ENCODE measurements around the gene TCEAL3. TPM values are rescaled to one million over a fixed set of nuclear protein-coding genes. Genes with fewer than 3 reads are reported as not detected.
"Not testable (repeated sequence)": the region's sequence is repeated elsewhere in the genome, so short reads cannot be mapped to it uniquely, and the experiment has no call there.

TCEAL3 gene
- total RNA-seq, 1 donor from 2014 or later: 12.3 TPM

GRCh38 chrX:103585411-103586313 lies 22.1 kb upstream of the TCEAL3 start, which contains the start of gene TCEAL4:
TCEAL4 (plus strand) TSS chrX:103585515; CDS start chrX:103586676, 1,161 bp downstream.
- peak; percentile 60 for DNase-seq (ENCODE audit: low spot score)
- Histone ChIP-seq H3K27me3 (peaks cover 9% of the 10 kb centered on the region), H2AFZ (replicated peaks) (peak within 1 kb of the TSS; percentile 72), H3K4me1 (no peaks in the 10 kb centered on the region), H3K9ac (peak within 1 kb of the TSS; percentile 64), H3K4me3 (peak within 1 kb of the TSS; percentile 76), H3K4me2 (peak within 1 kb of the TSS; percentile 77), H3F3A (ENCODE audit: low read depth) (peaks cover 7% of the 10 kb centered on the region), H3K9me3 (ENCODE audit: low read depth) (no peaks in the 10 kb centered on the region), H4K20me1 (ENCODE audit: low read depth) (no peaks in the 10 kb centered on the region), H3K36me3 (no peaks in the 10 kb centered on the region), H3K27ac (no peak within 1 kb of the TSS), H3K79me2 (ENCODE audit: low read depth) (no peaks in the 10 kb centered on the region)
- no peaks in the 10 kb centered on the region for H3K36me3 Mint-ChIP-seq
- TF ChIP-seq EZH2phosphoT487 (IDR thresholded peaks at IDR 0.05) (no peak), EZH2 (IDR thresholded peaks at IDR 0.05) (no peak)
- peaks cover 7% of the 10 kb centered on the region for H3K9me3 Mint-ChIP-seq
- H3K27me3 Mint-ChIP-seq (ENCODE audit: insufficient read depth, low read depth): no peaks in the 10 kb centered on the region
- H3K4me3 Mint-ChIP-seq: peak within 1 kb of the TSS; percentile 93
- peaks cover 2% of the 10 kb centered on the region for H3K4me1 Mint-ChIP-seq
- H3K27ac Mint-ChIP-seq: no peak within 1 kb of the TSS

- H3F3A ChIP-seq (ENCODE audit: low read depth): peaks cover 7% of the 10 kb centered on the region
- H3K4me2 ChIP-seq: peak overlapping the region; percentile 77
- H3K4me1 Mint-ChIP-seq: peaks cover 2% of the 10 kb centered on the region
- no peaks in the 10 kb centered on the region for H3K79me2 ChIP-seq (ENCODE audit: low read depth)
- H3K27me3 ChIP-seq: peaks cover 3% of the 10 kb centered on the region
- H4K20me1 ChIP-seq (ENCODE audit: low read depth): no peaks in the 10 kb centered on the region
- peak overlapping the region; percentile 20 for H3K27ac Mint-ChIP-seq
- TF ChIP-seq EZH2phosphoT487 (IDR thresholded peaks at IDR 0.05) (no peak), CTCF (IDR thresholded peaks at IDR 0.05) (no peak), EZH2 (IDR thresholded peaks at IDR 0.05) (no peak)
- no peak for DNase-seq (ENCODE audit: low spot score)
- H3K9me3 Mint-ChIP-seq: peaks cover 7% of the 10 kb centered on the region
- H2AFZ ChIP-seq (replicated peaks): no peak overlapping the region
- H3K4me3 ChIP-seq: peak overlapping the region; percentile 76
- H3K27me3 Mint-ChIP-seq (ENCODE audit: insufficient read depth, low read depth): no peaks in the 10 kb centered on the region
- H3K9me3 ChIP-seq (ENCODE audit: low read depth): no peaks in the 10 kb centered on the region
- no peaks in the 10 kb centered on the region for H3K36me3 ChIP-seq
- H3K4me1 ChIP-seq: no peaks in the 10 kb centered on the region
- no peak overlapping the region for H3K27ac ChIP-seq
- H3K9ac ChIP-seq: peak overlapping the region; percentile 64
- peak overlapping the region; percentile 93 for H3K4me3 Mint-ChIP-seq
- no peaks in the 10 kb centered on the region for H3K36me3 Mint-ChIP-seq
Measured at GRCh38 chrX:103586314-103586646, 21.5 kb upstream of the TCEAL3 start.

GRCh38 chrX:103586659-103587058 lies 21.1 kb upstream of the TCEAL3 start:
- no peaks in the 10 kb centered on the region for H4K20me1 ChIP-seq (ENCODE audit: low read depth)
- H3K4me1 Mint-ChIP-seq: peaks cover 2% of the 10 kb centered on the region
- H3K9ac ChIP-seq: no peak overlapping the region
- H3K9me3 Mint-ChIP-seq: peaks cover 7% of the 10 kb centered on the region
- H3K36me3 Mint-ChIP-seq: no peaks in the 10 kb centered on the region
- peak overlapping the region; percentile 20 for H3K27ac Mint-ChIP-seq
- no peak for TF ChIP-seq EZH2phosphoT487 (IDR thresholded peaks at IDR 0.05)
- TF ChIP-seq CTCF (IDR thresholded peaks at IDR 0.05): no peak
- TF ChIP-seq EZH2 (IDR thresholded peaks at IDR 0.05): no peak
- no peak overlapping the region for H2AFZ ChIP-seq (replicated peaks)
- peaks cover 7% of the 10 kb centered on the region for H3F3A ChIP-seq (ENCODE audit: low read depth)
- peak overlapping the region; percentile 76 for H3K4me3 ChIP-seq
- H3K4me1 ChIP-seq: no peaks in the 10 kb centered on the region
- H3K27ac ChIP-seq: no peak overlapping the region
- peak overlapping the region; percentile 93 for H3K4me3 Mint-ChIP-seq
- H3K9me3 ChIP-seq (ENCODE audit: low read depth): no peaks in the 10 kb centered on the region
- no peak for DNase-seq (ENCODE audit: low spot score)
- H3K36me3 ChIP-seq: no peaks in the 10 kb centered on the region
- no peaks in the 10 kb centered on the region for H3K79me2 ChIP-seq (ENCODE audit: low read depth)
- H3K27me3 ChIP-seq: no peaks in the 10 kb centered on the region
- H3K27me3 Mint-ChIP-seq (ENCODE audit: insufficient read depth, low read depth): no peaks in the 10 kb centered on the region
- peak overlapping the region; percentile 77 for H3K4me2 ChIP-seq

GRCh38 chrX:103592295-103592694 lies 15.5 kb upstream of the TCEAL3 start:
- not testable (repeated sequence) for H3K9me3 Mint-ChIP-seq; H3K27ac ChIP-seq; H3K4me3 Mint-ChIP-seq; H3K4me2 ChIP-seq; H3K79me2 ChIP-seq (ENCODE audit: low read depth); H3K27ac Mint-ChIP-seq; DNase-seq (ENCODE audit: low spot score); H2AFZ ChIP-seq (replicated peaks); H3K4me1 ChIP-seq; H3K9me3 ChIP-seq (ENCODE audit: low read depth); H3K27me3 Mint-ChIP-seq (ENCODE audit: insufficient read depth, low read depth); H3K4me1 Mint-ChIP-seq; H3K9ac ChIP-seq; H3K36me3 ChIP-seq; H3K27me3 ChIP-seq; H4K20me1 ChIP-seq (ENCODE audit: low read depth); H3K4me3 ChIP-seq; H3F3A ChIP-seq (ENCODE audit: low read depth)
- peaks cover 13% of the 10 kb centered on the region for H3K36me3 Mint-ChIP-seq

- H3K27ac ChIP-seq; H3K4me3 Mint-ChIP-seq; H3K79me2 ChIP-seq (ENCODE audit: low read depth); H3K4me1 ChIP-seq; H3K27me3 Mint-ChIP-seq (ENCODE audit: insufficient read depth, low read depth); H3K4me3 ChIP-seq; H3K9me3 ChIP-seq (ENCODE audit: low read depth); H3K4me2 ChIP-seq; H3K27me3 ChIP-seq; H3K36me3 ChIP-seq; H3K4me1 Mint-ChIP-seq; H3K27ac Mint-ChIP-seq; H3F3A ChIP-seq (ENCODE audit: low read depth); DNase-seq (ENCODE audit: low spot score); H3K9ac ChIP-seq; H3K9me3 Mint-ChIP-seq; H2AFZ ChIP-seq (replicated peaks); H4K20me1 ChIP-seq (ENCODE audit: low read depth): not testable (repeated sequence)
- peaks cover 13% of the 10 kb centered on the region for H3K36me3 Mint-ChIP-seq
Measured at GRCh38 chrX:103595202-103595601, 12.6 kb upstream of the TCEAL3 start.

Measured in neural progenitor cell (in vitro differentiated cells).